ENCODE results near the gene SLC25A34. TPM values are rescaled to one million over a fixed set of nuclear protein-coding genes. Genes with fewer than 3 reads are reported as not detected.

SLC25A34 gene
- total and polyA plus RNA-seq, 10 of the 15 experiments (the other 5 are each of a cell fraction or from before 2014, with no cell fraction given), result 0.02 to 1.6 (median 0.39) TPM

GRCh38 chr1:15712168-15712567 lies 23.9 kb upstream of the SLC25A34 start (continued):
- TF ChIP-seq EGR1 (IDR thresholded peaks at IDR 0.05; ENCODE audit: borderline replicate concordance in 1 of 2, low read depth in 2 of 2, low read length in 2 of 2) (no peak), MXI1 (IDR thresholded peaks at IDR 0.05; ENCODE audit: low read depth, low read length) (no peak)

GRCh38 chr1:15714406-15715136 lies 21.5 kb upstream of the SLC25A34 start:
- in situ Hi-C loops (cut with MboI) (no loop called here), intact Hi-C loops (cut with micrococcal nuclease; ENCODE audit: unreplicated experiment) (no loop called here)
- no peak overlapping the region for H3K4me3 ChIP-seq
- no peak overlapping the region for H3K9ac ChIP-seq (ENCODE audit: control insufficient read depth, insufficient read depth, low read length)
- FAIRE-seq (no peak), DNase-seq (ENCODE audit: low read depth, low spot score) (no peak), ATAC-seq (no peak)
- ChIA-PET RAD21 (ENCODE audit: unreplicated experiment) (interaction anchor here (1.0 kb wide), 1 partner anchor 17 kb away, joined by 3 read pairs; no protein-coding TSS in a partner anchor), SMC1A (ENCODE audit: uncharacterized antibody, unreplicated experiment) (interaction anchor here (0.6 to 2.6 kb wide), 3 partner anchors 18 to 305 kb away, joined by 3 to 10 read pairs (median 3); partner anchors contain the start of gene EFHD2), POLR2A (interaction anchor here (1.1 kb wide), 1 partner anchor 72 kb away, joined by 3 read pairs; no protein-coding TSS in a partner anchor), CTCF (no interaction called here)
- H2AFZ ChIP-seq (ENCODE audit: control insufficient read depth, low read depth, low read length), result no peak overlapping the region
- H3K27ac ChIP-seq (ENCODE audit: control insufficient read depth, insufficient read depth), result no peak overlapping the region
- WGBS (ENCODE audit: insufficient coverage, insufficient replicate concordance, low lambda C conversion rate, missing lambda C conversion rate), result 75% methylated on average over 4 of the region's 4 CpGs
- H3K9me3 ChIP-seq (replicated peaks; ENCODE audit: control insufficient read depth, insufficient read depth, low read length), result no peaks in the 10 kb centered on the region
- no peaks in the 10 kb centered on the region for H4K20me1 ChIP-seq (ENCODE audit: control insufficient read depth, insufficient read depth)
- peaks cover 10 to 22% of the 10 kb centered on the region in 2 experiments; a peak in 3 of 4 replicates for H3K36me3 ChIP-seq (ENCODE audit: control insufficient read depth in 2 of 2, insufficient read depth in 2 of 2, low read length in 1 of 2)
- BruUV-seq (replicated peaks), result no TSS peak
- no peak overlapping the region for H3K4me2 ChIP-seq (ENCODE audit: control insufficient read depth, insufficient read depth)
- H3K27me3 ChIP-seq (replicated peaks in 1 of 2; ENCODE audit: control insufficient read depth in 2 of 2, insufficient read depth in 2 of 2, low read length in 1 of 2), result no peaks in the 10 kb centered on the region
- H3K79me2 ChIP-seq (ENCODE audit: control insufficient read depth, insufficient read depth, low read length), result peaks cover 6% of the 10 kb centered on the region
- no peaks in the 10 kb centered on the region for H3K4me1 ChIP-seq (ENCODE audit: control insufficient read depth, insufficient read depth, low read length)
- no peak for TF ChIP-seq YY1 (IDR thresholded peaks at IDR 0.05; ENCODE audit: low read depth, low read length)
- TF ChIP-seq ZNF384 (IDR thresholded peaks at IDR 0.05; ENCODE audit: borderline replicate concordance, low read depth, low read length), result no peak
- TF ChIP-seq RUNX3 (IDR thresholded peaks at IDR 0.05; ENCODE audit: low read length), result no peak
- TF ChIP-seq HDAC6 (IDR thresholded peaks at IDR 0.05; ENCODE audit: unreplicated experiment), result no peak
- no peak for TF ChIP-seq TBL1XR1 (IDR thresholded peaks at IDR 0.05; ENCODE audit: low read depth, low read length)
- no peak for TF ChIP-seq POLR2A (IDR thresholded peaks at IDR 0.05; ENCODE audit: low read depth, low read length)
- no peak for TF ChIP-seq CEBPZ (IDR thresholded peaks at IDR 0.05; ENCODE audit: low read depth, low read length)
- TF ChIP-seq CREM (IDR thresholded peaks at IDR 0.05; ENCODE audit: low read depth), result no peak
- TF ChIP-seq E2F4 (IDR thresholded peaks at IDR 0.05; ENCODE audit: low read depth, low read length), result no peak
- no peak for TF ChIP-seq SREBF2 (IDR thresholded peaks at IDR 0.05; ENCODE audit: low read length)
- no peak for TF ChIP-seq ZBED1 (IDR thresholded peaks at IDR 0.05; ENCODE audit: borderline replicate concordance)
- TF ChIP-seq USF2 (IDR thresholded peaks at IDR 0.05; ENCODE audit: borderline replicate concordance, low read depth, low read length), result no peak
- TF ChIP-seq RAD21 (IDR thresholded peaks at IDR 0.05; ENCODE audit: insufficient read depth, low read depth, low read length), result no peak

All from GM12878 (cell line).